Astrocyte (in vitro differentiated cells and primary cell): ENCODE results near the gene GAPT. TPM values are rescaled to one million over a fixed set of nuclear protein-coding genes. Genes with fewer than 3 reads are reported as not detected.

Experiments
- DNase-seq: peaks from one replicate; pipeline ENCODE4 v3.0.0-alpha.2; 2010; ENCODE audit warnings: low read depth
- FAIRE-seq: peaks from 2 replicates; lab custom pipeline; 2011; peaks lifted over from hg19 to GRCh38; lab: Jason Lieb, UNC
- H2AFZ ChIP-seq: 2 replicates; pipeline ENCODE4 v1.6.0; 2012; ENCODE audit warnings: low read depth, low read length, inconsistent platforms
- H3K27ac ChIP-seq: 2 replicates; pipeline ENCODE4 v1.5.1; 2011; ENCODE audit warnings: low read depth, low read length, inconsistent platforms
- H3K27me3 ChIP-seq: 2 replicates; pipeline ENCODE4 v1.6.0; 2011; ENCODE audit warnings: low read length, inconsistent platforms; ENCODE audit not compliant: insufficient read depth
- H3K36me3 ChIP-seq: 2 replicates; pipeline ENCODE4 v1.5.1; 2011; ENCODE audit warnings: low read length, inconsistent platforms; ENCODE audit not compliant: insufficient read depth
- H3K4me1 ChIP-seq: 2 replicates; pipeline ENCODE4 v1.5.1; 2011; ENCODE audit warnings: low read length, inconsistent platforms; ENCODE audit not compliant: insufficient read depth
- H3K4me2 ChIP-seq: 2 replicates; pipeline ENCODE4 v1.6.0; 2012; ENCODE audit warnings: low read length, inconsistent platforms
- H3K4me3 ChIP-seq: 2 replicates; pipeline ENCODE4 v1.5.1; 2011; ENCODE audit warnings: low read depth, mild to moderate bottlenecking, low read length, inconsistent platforms; ENCODE audit not compliant: insufficient read depth
- H3K79me2 ChIP-seq: 2 replicates; pipeline ENCODE4 v1.6.0; 2012; ENCODE audit warnings: mild to moderate bottlenecking, low read length, inconsistent platforms; ENCODE audit not compliant: insufficient read depth
- H3K9ac ChIP-seq: 2 replicates; pipeline ENCODE4 v1.6.0; 2012; ENCODE audit warnings: mild to moderate bottlenecking, low read length, inconsistent platforms
- H3K9me3 ChIP-seq: 2 replicates; pipeline ENCODE4 v1.5.1; 2012; ENCODE audit warnings: low read depth, mild to moderate bottlenecking, low read length, inconsistent platforms; ENCODE audit not compliant: insufficient read depth
- H4K20me1 ChIP-seq: 2 replicates; pipeline ENCODE4 v1.6.0; 2012; ENCODE audit warnings: low read length, inconsistent platforms; ENCODE audit not compliant: insufficient read depth
- H3K27ac Mint-ChIP-seq: one replicate; pipeline ENCODE4 v1.8.0; 2021; ENCODE audit warnings: mild to moderate bottlenecking, mixed read lengths; ENCODE audit not compliant: unreplicated experiment
- H3K27me3 Mint-ChIP-seq: one replicate; pipeline ENCODE4 v1.8.0; 2021; ENCODE audit warnings: low read depth, mixed read lengths; ENCODE audit not compliant: unreplicated experiment
- H3K36me3 Mint-ChIP-seq: one replicate; pipeline ENCODE4 v1.8.0; 2021; ENCODE audit warnings: low read depth, mixed read lengths; ENCODE audit not compliant: unreplicated experiment
- H3K4me1 Mint-ChIP-seq: one replicate; pipeline ENCODE4 v1.8.0; 2021; ENCODE audit warnings: low read depth, mixed read lengths; ENCODE audit not compliant: unreplicated experiment
- H3K4me3 Mint-ChIP-seq: one replicate; pipeline ENCODE4 v1.8.0; 2021; ENCODE audit warnings: mild to moderate bottlenecking, moderate library complexity, mixed read lengths; ENCODE audit not compliant: unreplicated experiment
- H3K9me3 Mint-ChIP-seq: one replicate; pipeline ENCODE4 v1.8.0; 2021; ENCODE audit warnings: mild to moderate bottlenecking, mixed read lengths; ENCODE audit not compliant: unreplicated experiment
- CTCF ChIP-seq: IDR thresholded peaks from 2 replicates; pipeline ENCODE4 v1.5.1; 2011; ENCODE audit warnings: low read depth, mild to moderate bottlenecking, inconsistent platforms, low read length, moderate library complexity; ENCODE audit not compliant: insufficient read depth
- EZH2 ChIP-seq: IDR thresholded peaks from 2 replicates; pipeline ENCODE4 v1.6.1; 2012; ENCODE audit warnings: mild to moderate bottlenecking, low read length, inconsistent platforms; ENCODE audit not compliant: insufficient read depth
- total RNA-seq: library from RNA; stranded (reverse); gene quantifications from 2 replicates; pipeline ENCODE4 v1.2.1, GENCODE V29; 2021

The GAPT gene
- total RNA-seq, 1 donor from 2014 or later: not detected

- Histone ChIP-seq H3K9me3 (no peaks in the 10 kb centered on the region), H3K79me2 (peaks cover 41% of the 10 kb centered on the region), H3K9ac (peak overlapping the region; percentile 99), H3K36me3 (peaks cover 30% of the 10 kb centered on the region), H4K20me1 (peaks cover 39% of the 10 kb centered on the region), H3K27ac (peak overlapping the region; percentile 94), H3K27me3 (no peaks in the 10 kb centered on the region), H3K4me1 (peaks cover 17% of the 10 kb centered on the region), H3K4me3 (peak overlapping the region; percentile 97), H2AFZ (peak overlapping the region; percentile 83), H3K4me2 (peak overlapping the region; percentile 90)
- DNase-seq (peak; percentile 64), FAIRE-seq (peak; percentile 73)
- H3K27ac Mint-ChIP-seq: peak overlapping the region; percentile 96
- peaks cover 2% of the 10 kb centered on the region for H3K9me3 Mint-ChIP-seq
- H3K4me3 Mint-ChIP-seq: peak overlapping the region; percentile 63
- TF ChIP-seq EZH2: no peak
- peak; percentile 84 for TF ChIP-seq CTCF
- H3K4me1 Mint-ChIP-seq: peaks cover 22% of the 10 kb centered on the region
- H3K36me3 Mint-ChIP-seq: peaks cover 24% of the 10 kb centered on the region
- H3K27me3 Mint-ChIP-seq: no peaks in the 10 kb centered on the region
Observed at GRCh38 chr5:58460732-58461286, 30.4 kb upstream of the GAPT start.

GRCh38 chr5:58462154-58462553 is 29.1 kb upstream of the GAPT start:
- Histone ChIP-seq H3K79me2 (peaks cover 27% of the 10 kb centered on the region), H4K20me1 (peaks cover 26% of the 10 kb centered on the region), H3K27ac (peak overlapping the region; percentile 56), H3K27me3 (no peaks in the 10 kb centered on the region), H3K9ac (peak overlapping the region; percentile 42), H3K9me3 (no peaks in the 10 kb centered on the region), H3K36me3 (peaks cover 17% of the 10 kb centered on the region), H2AFZ (peak overlapping the region; percentile 31), H3K4me2 (no peak overlapping the region), H3K4me1 (peaks cover 17% of the 10 kb centered on the region), H3K4me3 (no peak overlapping the region)
- Mint-ChIP-seq H3K36me3 (peaks cover 14% of the 10 kb centered on the region), H3K27me3 (no peaks in the 10 kb centered on the region), H3K4me3 (no peak overlapping the region), H3K27ac (peak overlapping the region; percentile 96), H3K4me1 (peaks cover 25% of the 10 kb centered on the region), H3K9me3 (no peaks in the 10 kb centered on the region)
- TF ChIP-seq CTCF: no peak
- TF ChIP-seq EZH2: no peak
- FAIRE-seq (no peak), DNase-seq (peak; percentile 35)

GRCh38 chr5:58462623-58463230 is 28.5 kb upstream of the GAPT start:
- peaks cover 9% of the 10 kb centered on the region for H3K36me3 Mint-ChIP-seq
- H3K36me3 ChIP-seq: peaks cover 11% of the 10 kb centered on the region
- no peak overlapping the region for H3K4me2 ChIP-seq
- H4K20me1 ChIP-seq: peaks cover 20% of the 10 kb centered on the region
- FAIRE-seq (peak; percentile 13), DNase-seq (peak; percentile 38)
- H3K9ac ChIP-seq: peak overlapping the region; percentile 42
- TF ChIP-seq EZH2: no peak
- peak; percentile 57 for TF ChIP-seq CTCF
- peaks cover 24% of the 10 kb centered on the region for H3K4me1 Mint-ChIP-seq
- H3K27me3 ChIP-seq: no peaks in the 10 kb centered on the region
- no peak overlapping the region for H2AFZ ChIP-seq
- H3K4me1 ChIP-seq: peaks cover 17% of the 10 kb centered on the region
- H3K9me3 ChIP-seq: no peaks in the 10 kb centered on the region
- H3K27ac Mint-ChIP-seq: peak overlapping the region; percentile 96
- H3K27ac ChIP-seq: peak overlapping the region; percentile 22
- H3K27me3 Mint-ChIP-seq: no peaks in the 10 kb centered on the region
- no peaks in the 10 kb centered on the region for H3K9me3 Mint-ChIP-seq
- no peak overlapping the region for H3K4me3 Mint-ChIP-seq
- no peak overlapping the region for H3K4me3 ChIP-seq
- peaks cover 22% of the 10 kb centered on the region for H3K79me2 ChIP-seq
